ENCODE data around the gene PKP3. TPM values are rescaled to one million over a fixed set of nuclear protein-coding genes. Genes with fewer than 3 reads are reported as not detected.
A peak's percentile ranks its signal among the peaks of the same experiment; 100 is the strongest.
"Not testable (repeated sequence)": the region's sequence is repeated elsewhere in the genome, so short reads cannot be mapped to it uniquely, and the experiment has no call there.

PKP3 gene
- polyA plus RNA-seq, 1 donor = 0.36 TPM

GRCh38 chr11:432501-433100 lies 38.6 kb downstream of the PKP3 start:
- no peak for DNase-seq

- no peak for DNase-seq
Measured at GRCh38 chr11:433111-433510, 39.1 kb downstream of the PKP3 start.

GRCh38 chr11:433641-434040 lies 39.6 kb downstream of the PKP3 start:
- no peak for DNase-seq

- no peak for DNase-seq
Measured at GRCh38 chr11:434496-434895, 40.5 kb downstream of the PKP3 start.

GRCh38 chr11:434999-435740 lies 41.2 kb downstream of the PKP3 start:
- DNase-seq = not testable (repeated sequence)

- DNase-seq = no peak
Measured at GRCh38 chr11:437228-437870, 43.3 kb downstream of the PKP3 start.

GRCh38 chr11:438101-438844 lies 44.3 kb downstream of the PKP3 start:
- DNase-seq = no peak

GRCh38 chr11:439315-440064 lies 45.5 kb downstream of the PKP3 start:
- no peak for DNase-seq

GRCh38 chr11:440065-441042 lies 46.3 kb downstream of the PKP3 start:
- no peak for DNase-seq

GRCh38 chr11:441043-441417 lies 47.0 kb downstream of the PKP3 start:
- no peak for DNase-seq

- no peak for DNase-seq
Measured at GRCh38 chr11:441418-442274, 47.6 kb downstream of the PKP3 start, which contains the start of gene ANO9. ANO9 (minus strand) TSS chr11:442011; CDS start chr11:441926, 85 bp downstream.

GRCh38 chr11:442611-443081 lies 48.6 kb downstream of the PKP3 start:
- DNase-seq = no peak

- DNase-seq = no peak
Measured at GRCh38 chr11:443542-444199, 49.7 kb downstream of the PKP3 start.

GRCh38 chr11:444396-445144 lies 50.6 kb downstream of the PKP3 start:
- peak; percentile 69 for DNase-seq

GRCh38 chr11:445765-446588 lies 52.0 kb downstream of the PKP3 start:
- no peak for DNase-seq

- no peak for DNase-seq
Measured at GRCh38 chr11:446891-447290, 52.9 kb downstream of the PKP3 start.

- DNase-seq = peak; percentile 90
Measured at GRCh38 chr11:447923-448731, 54.1 kb downstream of the PKP3 start.

Data from hindlimb muscle (tissue), 1 donor.